Tibial nerve (tissue), 4 donors: ENCODE results near the gene OR13C3. TPM values are rescaled to one million over a fixed set of nuclear protein-coding genes. Genes with fewer than 3 reads are reported as not detected.

Experiments used
- DNase-seq, 2 donors: peaks; one replicate each; pipeline ENCODE4 v3.0.0-alpha.2; 2019; ENCODE audit warnings: low spot score in 2 of 2
- H3K27ac ChIP-seq, 4 donors: fragments of 200-600 bp; sonication (generic) in 3 of 4; one replicate each; pipeline ENCODE4 v1.5.1; 2017 to 2019; ENCODE audit warnings: mild to moderate bottlenecking in 1 of 4
- H3K27me3 ChIP-seq, 2 donors: fragments of 200-600 bp; sonication (generic) in 1 of 2; one replicate each; pipeline versions ENCODE4 v1.5.1 to v1.6.0; 2017 to 2019
- H3K36me3 ChIP-seq, 3 donors: fragments of 200-600 bp; sonication (generic); one replicate each; pipeline ENCODE4 v1.5.1; 2018 to 2019
- H3K4me1 ChIP-seq, 4 donors: fragments of 200-600 bp; sonication (generic) in 3 of 4; one replicate each; pipeline ENCODE4 v1.5.1; 2017 to 2019
- H3K4me3 ChIP-seq, 4 donors: fragments of 200-600 bp; sonication (generic) in 3 of 4; one replicate each; pipeline ENCODE4 v1.5.1; 2017 to 2019; ENCODE audit warnings: mild to moderate bottlenecking in 1 of 4, moderate library complexity in 1 of 4
- H3K9me3 ChIP-seq, 4 donors: fragments of 200-600 bp; sonication (generic) in 3 of 4; one replicate each; pipeline ENCODE4 v1.5.1; 2017 to 2019
- CTCF ChIP-seq, 5 experiments: fragments of 200-600 bp in 3 of 5; fragments of 450-650 bp in 2 of 5; sonication (generic) in 3 of 5; IDR thresholded peaks; one replicate each; pipeline ENCODE4 v1.5.1; 2016 to 2019; ENCODE audit warnings: antibody characterized with exemption in 5 of 5, mild to moderate bottlenecking in 3 of 5, moderate library complexity in 2 of 5
- EP300 ChIP-seq, 2 donors: sonication (generic); formaldehyde crosslinking; IDR thresholded peaks; one replicate each; pipeline ENCODE4 v1.6.1; 2017; ENCODE audit warnings: antibody characterized with exemption in 2 of 2, mild to moderate bottlenecking in 1 of 2
- POLR2A ChIP-seq, 2 donors: fragments of 450-650 bp; IDR thresholded peaks; one replicate each; pipeline ENCODE4 v1.6.1; 2017; ENCODE audit warnings: antibody characterized with exemption in 2 of 2, mild to moderate bottlenecking in 2 of 2, moderate library complexity in 2 of 2
- WGBS, 2 donors: methylation state at CpG; one replicate each; pipeline ENCODE4 v1.1.5; 2018; 5-methylcytosine and 5-hydroxymethylcytosine counted together
- total RNA-seq, 4 donors: library from RNA; depleted of rRNA; stranded (reverse); fragments of >200 nt; gene quantifications; one replicate each; pipeline ENCODE4 v1.1.0, GENCODE V29; 2016

The OR13C3 gene
- not detected for total RNA-seq

GRCh38 chr9:104536756-104537155, at the start of gene OR13C3:
TSS of gene OR13C3 (minus strand) at chr9:104536856. CDS start at chr9:104536723, 133 bp downstream.
- Histone ChIP-seq H3K4me1 (no peaks in the 10 kb centered on the region), H3K9me3 (no peaks in the 10 kb centered on the region), H3K4me3 (no peak within 1 kb of the TSS), H3K36me3 (no peaks in the 10 kb centered on the region), H3K27me3 (no peaks in the 10 kb centered on the region), H3K27ac (no peak within 1 kb of the TSS)
- no peak for DNase-seq
- no peak for TF ChIP-seq POLR2A (IDR thresholded peaks at IDR 0.05)
- TF ChIP-seq EP300 (IDR thresholded peaks at IDR 0.05), result no peak
- TF ChIP-seq CTCF (IDR thresholded peaks at IDR 0.05), result no peak
- 90 to 93% methylated on average over 5 of the region's 5 CpGs for whole genome bisulfite sequencing, 2 donors

GRCh38 chr9:104580562-104580961, 43.9 kb upstream of the OR13C3 start:
- WGBS, 2 donors, result 88 to 100% methylated on average over 1 of the region's 1 CpG
- H3K4me1 ChIP-seq, result no peaks in the 10 kb centered on the region
- TF ChIP-seq CTCF (IDR thresholded peaks at IDR 0.05) (no peak), EP300 (IDR thresholded peaks at IDR 0.05) (no peak), POLR2A (IDR thresholded peaks at IDR 0.05) (no peak)
- H3K4me3 ChIP-seq, result no peak overlapping the region
- no peaks in the 10 kb centered on the region for H3K36me3 ChIP-seq
- no peaks in the 10 kb centered on the region for H3K9me3 ChIP-seq
- no peaks in the 10 kb centered on the region for H3K27me3 ChIP-seq
- no peak overlapping the region for H3K27ac ChIP-seq
- DNase-seq, result no peak

GRCh38 chr9:104577263-104577662, 40.6 kb upstream of the OR13C3 start:
- TF ChIP-seq POLR2A (IDR thresholded peaks at IDR 0.05) (no peak), EP300 (IDR thresholded peaks at IDR 0.05) (no peak), CTCF (IDR thresholded peaks at IDR 0.05) (no peak)
- no peak for DNase-seq
- no peaks in the 10 kb centered on the region for H3K4me1 ChIP-seq
- H3K27me3 ChIP-seq, result no peaks in the 10 kb centered on the region
- H3K27ac ChIP-seq, result no peak overlapping the region
- no peak overlapping the region for H3K4me3 ChIP-seq
- no peaks in the 10 kb centered on the region for H3K36me3 ChIP-seq
- WGBS, 2 donors, result 83 to 87% methylated on average over 5 of the region's 5 CpGs
- H3K9me3 ChIP-seq, result peaks cover 0 to 10% (median 0%) of the 10 kb centered on the region in 4 donors

GRCh38 chr9:104575456-104575855, 38.8 kb upstream of the OR13C3 start:
- H3K27ac ChIP-seq, result no peak overlapping the region
- WGBS, 2 donors, result 60 to 63% methylated on average over 2 of the region's 2 CpGs
- no peak for TF ChIP-seq CTCF (IDR thresholded peaks at IDR 0.05)
- no peak for TF ChIP-seq EP300 (IDR thresholded peaks at IDR 0.05)
- no peak for TF ChIP-seq POLR2A (IDR thresholded peaks at IDR 0.05)

GRCh38 chr9:104572612-104573011, 36.0 kb upstream of the OR13C3 start:
- WGBS, 2 donors, result 80 to 82% methylated on average over 1 of the region's 1 CpG

More at GRCh38 chr9:104575456-104575855, 38.8 kb upstream of the OR13C3 start:
- Histone ChIP-seq H3K9me3 (peaks cover 0 to 16% (median 0%) of the 10 kb centered on the region in 4 donors), H3K27me3 (no peaks in the 10 kb centered on the region), H3K36me3 (no peaks in the 10 kb centered on the region), H3K4me3 (no peak overlapping the region), H3K4me1 (no peaks in the 10 kb centered on the region)
- no peak for DNase-seq

More at GRCh38 chr9:104572612-104573011, 36.0 kb upstream of the OR13C3 start:
- no peaks in the 10 kb centered on the region for H3K27me3 ChIP-seq
- no peaks in the 10 kb centered on the region for H3K36me3 ChIP-seq
- no peak overlapping the region for H3K4me3 ChIP-seq
- no peak for DNase-seq
- no peaks in the 10 kb centered on the region for H3K4me1 ChIP-seq
- H3K9me3 ChIP-seq, result peaks cover 0 to 16% (median 0%) of the 10 kb centered on the region in 4 donors
- TF ChIP-seq EP300 (IDR thresholded peaks at IDR 0.05), result no peak
- TF ChIP-seq CTCF (IDR thresholded peaks at IDR 0.05), result no peak
- TF ChIP-seq POLR2A (IDR thresholded peaks at IDR 0.05), result no peak
- no peak overlapping the region for H3K27ac ChIP-seq
